ENCODE measurements around the gene NXPE3.

The NXPE3 gene

DNA sequence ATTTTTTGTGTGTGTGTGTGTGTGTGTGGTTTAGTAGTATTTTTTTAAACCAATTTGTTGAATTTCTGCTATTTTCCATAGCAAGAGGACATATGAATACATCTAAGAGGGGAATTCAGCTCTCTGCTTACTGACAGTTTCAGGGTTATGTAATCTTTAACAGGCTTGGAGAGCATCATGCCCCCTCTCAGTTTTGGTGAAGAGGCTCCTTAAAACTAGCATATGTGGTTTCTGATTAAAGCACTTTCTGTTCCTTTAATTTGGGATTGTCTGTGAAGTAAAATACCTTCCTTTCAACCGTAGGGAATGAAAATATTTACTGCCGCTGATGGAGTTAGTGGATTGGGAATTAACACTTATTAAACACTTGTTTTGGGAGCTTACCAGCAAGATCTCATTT lies 50.9 kb downstream of the NXPE3 start:
- no peak for DNase-seq

GRCh38 chr3:101833446-101833974 lies 54.5 kb downstream of the NXPE3 start:
- DNase-seq: no peak

DNA sequence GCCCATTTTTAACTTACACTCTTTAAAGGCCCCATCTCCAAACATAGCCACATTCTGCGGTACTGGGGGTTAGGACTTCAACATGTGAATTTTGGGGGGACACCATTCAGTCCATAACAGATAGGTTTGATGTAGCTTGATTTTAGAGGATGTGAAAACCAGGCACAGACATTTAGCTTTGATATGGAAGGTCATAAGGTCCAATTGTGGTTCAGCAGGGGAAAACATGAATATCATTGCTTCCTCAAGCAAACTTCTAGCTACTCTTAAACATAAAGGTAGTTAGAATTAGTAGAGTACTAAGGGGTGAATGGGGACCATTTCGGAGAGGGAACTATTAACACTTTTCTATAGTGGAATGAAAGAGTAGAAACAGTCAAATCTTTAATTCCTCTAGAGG lies 56.7 kb downstream of the NXPE3 start:
- no peak for DNase-seq

DNA sequence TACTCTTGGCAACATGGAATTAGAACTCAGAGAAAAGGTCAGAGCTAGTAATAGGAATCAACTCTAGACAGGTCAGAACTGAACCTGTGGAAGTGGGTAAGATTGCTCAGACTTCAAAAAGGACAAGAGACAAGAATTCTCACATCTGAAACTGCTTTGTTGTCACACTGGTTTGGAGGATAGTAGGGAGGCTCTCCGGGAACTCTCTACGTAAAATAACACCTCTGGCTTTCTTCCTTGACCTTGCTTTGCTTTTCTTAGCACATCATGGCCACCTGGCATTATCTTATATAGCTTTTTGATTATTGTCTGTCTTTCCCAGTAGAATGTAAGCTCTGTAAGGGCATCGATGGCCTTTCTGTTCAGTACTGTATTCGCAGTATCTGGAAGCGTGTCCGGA lies 57.1 kb downstream of the NXPE3 start:
- no peak for DNase-seq

DNA sequence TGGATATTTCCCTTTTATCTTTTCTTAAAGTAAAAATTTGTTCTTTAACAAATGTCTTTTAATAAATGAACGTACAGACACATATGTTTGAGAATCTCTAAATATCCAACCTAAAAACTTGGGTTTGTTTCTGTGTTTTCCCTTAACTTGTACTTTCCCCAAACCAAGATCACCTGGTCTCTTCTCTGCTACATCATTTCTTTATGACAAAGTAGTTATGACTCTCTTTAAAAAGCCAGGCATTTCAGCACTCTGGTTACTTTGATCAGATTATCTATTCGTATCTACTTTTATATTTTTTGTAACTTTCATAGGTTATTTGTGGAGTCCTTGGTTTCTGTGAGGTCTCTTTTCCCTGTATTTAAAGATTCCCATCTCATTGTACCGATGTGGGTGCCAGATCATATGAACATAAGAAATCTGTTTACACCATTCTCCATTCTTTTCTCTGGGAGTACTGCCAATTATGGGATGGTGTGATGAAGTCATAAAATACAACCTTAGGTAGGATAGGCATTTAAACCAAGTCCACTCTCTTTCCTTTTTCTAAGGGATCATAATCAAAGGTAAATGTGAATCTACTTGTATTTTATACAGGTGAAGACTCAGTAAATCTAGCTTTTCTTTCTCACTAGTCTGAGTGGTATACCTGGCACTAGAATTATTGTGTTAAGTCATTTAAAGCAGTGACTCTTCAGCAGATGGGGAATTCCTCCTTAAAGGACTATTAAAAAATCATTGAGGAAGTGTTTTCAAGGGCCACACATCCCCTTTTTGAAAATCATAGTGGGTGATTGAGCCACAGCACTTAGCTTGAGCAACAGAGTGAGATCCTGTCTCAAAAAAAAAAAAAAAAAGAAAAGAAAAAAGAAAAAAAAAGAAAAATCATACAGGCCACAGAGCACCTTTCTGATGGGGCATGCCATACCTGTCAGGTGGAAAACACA lies 57.9 kb downstream of the NXPE3 start:
- DNase-seq: no peak

DNA sequence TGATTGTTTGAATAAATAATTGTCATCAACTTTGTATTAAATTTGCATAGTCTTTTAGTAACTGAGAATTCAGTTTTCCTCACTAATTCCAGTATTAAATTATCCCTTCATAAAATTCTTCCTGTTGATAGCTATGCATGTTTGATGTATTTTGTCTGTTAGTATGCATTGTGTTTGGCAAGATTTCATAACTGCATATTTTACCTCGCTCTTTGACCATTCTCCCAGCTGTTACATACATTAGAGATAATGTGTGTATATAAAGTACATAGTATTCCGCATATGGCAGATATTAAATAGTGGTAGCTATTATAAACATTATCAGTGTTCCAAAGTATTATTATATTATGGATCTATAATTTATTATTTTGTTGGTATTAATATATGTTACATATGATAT lies 59.7 kb downstream of the NXPE3 start:
- no peak for DNase-seq

- no peak for DNase-seq
Measured at GRCh38 chr3:101840066-101840465, 61.1 kb downstream of the NXPE3 start.

- DNase-seq: no peak
Measured at GRCh38 chr3:101842245-101842934, 63.4 kb downstream of the NXPE3 start.

DNA sequence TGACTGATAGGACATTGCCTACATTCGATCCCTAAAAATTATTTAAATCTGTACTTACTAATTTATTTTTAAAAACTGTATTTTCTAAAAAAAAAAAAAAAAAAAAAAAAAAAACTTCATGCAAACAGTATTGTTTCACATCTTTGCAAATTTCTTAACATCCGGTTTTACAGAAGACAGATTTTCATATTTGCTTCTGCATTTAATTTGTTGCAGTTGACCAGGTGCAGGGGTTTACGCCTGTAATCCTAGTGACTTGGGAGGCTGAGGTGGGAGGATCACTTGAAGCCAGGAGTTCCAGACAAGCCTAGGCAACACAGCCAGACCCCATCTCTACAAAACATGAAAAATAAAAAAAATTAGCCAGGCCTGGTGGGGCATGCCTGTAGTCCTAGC lies 63.9 kb downstream of the NXPE3 start:
- DNase-seq: no peak

- no peak for DNase-seq
Measured at GRCh38 chr3:101845425-101845824, 66.4 kb downstream of the NXPE3 start.

- DNase-seq: no peak
Measured at GRCh38 chr3:101846709-101847108, 67.7 kb downstream of the NXPE3 start.

- no peak for DNase-seq
Measured at GRCh38 chr3:101847328-101847727, 68.3 kb downstream of the NXPE3 start.

GRCh38 chr3:101848326-101848725 lies 69.3 kb downstream of the NXPE3 start:
- no peak for DNase-seq

DNA sequence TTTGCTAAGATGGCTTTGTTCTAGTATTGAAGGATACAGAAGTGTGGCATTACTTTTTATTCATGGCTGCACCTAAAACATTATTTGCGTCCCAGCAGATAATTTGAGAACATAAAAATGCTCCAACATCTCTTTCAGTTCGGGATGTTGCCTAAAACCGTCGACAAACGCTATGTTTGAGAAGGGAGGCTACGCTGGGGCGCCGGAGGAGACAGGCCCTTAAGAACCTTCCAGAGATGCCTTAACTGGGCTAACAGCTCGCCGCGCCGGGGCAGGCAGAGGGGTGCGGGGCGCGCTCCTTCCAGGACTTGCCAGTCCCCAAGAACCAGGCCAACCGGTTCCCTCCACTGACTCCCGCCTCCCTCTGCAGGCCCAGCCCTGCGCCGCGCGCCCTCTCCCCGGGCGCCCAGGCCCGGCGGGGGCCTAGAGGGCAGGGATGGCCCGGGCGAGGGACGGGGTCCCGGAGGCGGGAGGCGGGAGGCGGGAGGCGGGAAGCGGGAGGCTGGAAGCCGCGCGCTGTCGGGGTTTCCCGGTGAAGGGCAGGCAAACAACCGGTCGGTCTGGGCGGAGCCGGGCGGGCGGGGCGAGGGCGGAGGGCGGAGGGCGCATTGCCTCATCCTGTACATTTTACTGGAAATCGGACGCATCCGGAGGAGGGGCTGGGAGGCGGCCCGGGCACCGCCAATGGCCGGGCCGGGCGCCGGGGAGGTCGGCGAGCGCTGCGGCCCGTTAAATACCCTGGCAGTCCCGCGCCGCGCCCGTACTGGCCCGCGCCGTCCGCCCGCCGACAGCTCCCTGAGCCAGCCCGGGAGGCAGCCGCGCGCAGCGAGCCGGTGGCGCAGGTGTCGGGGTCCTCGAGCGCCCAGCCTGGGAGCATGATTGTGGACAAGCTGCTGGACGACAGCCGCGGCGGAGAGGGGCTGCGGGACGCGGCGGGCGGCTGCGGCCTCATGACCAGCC lies 70.0 kb downstream of the NXPE3 start, which contains the start of gene NFKBIZ:
Gene NFKBIZ (plus strand): TSS at position 761 of the 960 bp plus-strand sequence. CDS start 115 bp downstream, at position 876.
- peak; percentile 97 for DNase-seq

DNA sequence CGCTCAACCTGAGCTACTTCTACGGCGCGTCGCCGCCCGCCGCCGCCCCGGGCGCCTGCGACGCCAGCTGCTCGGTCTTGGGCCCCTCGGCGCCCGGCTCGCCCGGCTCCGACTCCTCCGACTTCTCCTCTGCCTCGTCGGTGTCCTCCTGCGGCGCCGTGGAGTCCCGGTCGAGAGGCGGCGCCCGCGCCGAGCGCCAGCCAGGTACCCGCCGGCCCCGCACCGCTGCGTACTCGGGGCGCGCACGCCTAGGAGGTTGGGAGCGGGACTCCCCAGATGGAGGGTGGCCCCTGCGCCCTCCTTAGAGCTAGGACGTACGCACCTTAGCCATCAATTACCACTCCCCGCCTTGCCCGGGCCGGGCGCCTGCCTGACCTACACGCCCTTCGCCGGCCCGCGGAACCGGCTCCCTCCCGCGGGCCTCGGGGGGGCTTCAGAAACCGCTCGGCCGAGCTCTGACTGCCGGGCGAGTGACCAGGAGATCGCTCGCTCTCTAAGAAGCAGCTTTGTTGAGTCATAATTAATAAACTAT lies 70.8 kb downstream of the NXPE3 start:
- DNase-seq: peak; percentile 85

- peak; percentile 79 for DNase-seq
Measured at GRCh38 chr3:101850246-101851051, 71.4 kb downstream of the NXPE3 start.

GRCh38 chr3:101851072-101851770 lies 72.2 kb downstream of the NXPE3 start:
- no peak for DNase-seq

DNA sequence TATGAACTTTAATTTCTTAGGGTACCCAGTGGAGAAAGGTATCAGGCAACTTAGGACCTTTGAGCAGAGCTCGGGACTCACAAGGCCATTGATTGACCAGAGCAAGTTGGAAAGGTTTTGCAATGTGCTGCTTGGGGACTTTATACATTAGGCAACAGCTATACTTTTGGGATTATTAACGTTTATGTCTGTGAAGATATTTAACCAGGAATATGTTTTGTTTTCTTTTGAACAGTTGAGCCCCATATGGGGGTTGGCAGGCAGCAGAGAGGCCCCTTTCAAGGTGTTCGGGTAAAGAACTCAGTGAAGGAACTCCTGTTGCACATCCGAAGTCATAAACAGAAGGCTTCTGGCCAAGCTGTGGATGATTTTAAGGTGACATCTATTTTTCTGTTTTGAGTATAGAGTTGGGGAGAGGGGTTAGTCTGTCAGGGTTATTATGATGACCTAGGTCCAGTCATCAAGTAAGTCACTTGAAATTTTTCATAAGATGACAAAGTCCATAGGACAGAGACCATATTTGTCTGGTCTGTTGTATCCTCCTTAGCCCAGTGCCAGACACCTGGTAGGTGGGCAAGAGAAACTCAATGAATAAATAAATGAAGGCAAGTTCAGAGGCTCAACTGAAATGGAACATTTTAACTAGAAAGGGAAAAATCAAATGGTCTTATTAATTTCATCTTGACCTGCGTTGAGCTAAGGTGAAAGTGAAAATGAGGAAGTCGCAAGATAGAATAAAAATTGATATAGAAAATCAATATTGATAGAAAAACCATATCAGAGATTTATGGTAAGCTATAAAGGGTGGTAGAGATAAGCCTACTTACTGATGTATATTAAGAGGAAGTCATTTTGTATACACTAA lies 73.1 kb downstream of the NXPE3 start:
- no peak for DNase-seq

- DNase-seq: no peak
Measured at GRCh38 chr3:101852983-101853840, 74.2 kb downstream of the NXPE3 start.
